Measurements from ENCODE around the gene SLC36A1. TPM values are rescaled to one million over a fixed set of nuclear protein-coding genes. Genes with fewer than 3 reads are reported as not detected.

The SLC36A1 gene
- total RNA-seq, 1 experiment from 2014 or later, result 10.4 TPM

DNA sequence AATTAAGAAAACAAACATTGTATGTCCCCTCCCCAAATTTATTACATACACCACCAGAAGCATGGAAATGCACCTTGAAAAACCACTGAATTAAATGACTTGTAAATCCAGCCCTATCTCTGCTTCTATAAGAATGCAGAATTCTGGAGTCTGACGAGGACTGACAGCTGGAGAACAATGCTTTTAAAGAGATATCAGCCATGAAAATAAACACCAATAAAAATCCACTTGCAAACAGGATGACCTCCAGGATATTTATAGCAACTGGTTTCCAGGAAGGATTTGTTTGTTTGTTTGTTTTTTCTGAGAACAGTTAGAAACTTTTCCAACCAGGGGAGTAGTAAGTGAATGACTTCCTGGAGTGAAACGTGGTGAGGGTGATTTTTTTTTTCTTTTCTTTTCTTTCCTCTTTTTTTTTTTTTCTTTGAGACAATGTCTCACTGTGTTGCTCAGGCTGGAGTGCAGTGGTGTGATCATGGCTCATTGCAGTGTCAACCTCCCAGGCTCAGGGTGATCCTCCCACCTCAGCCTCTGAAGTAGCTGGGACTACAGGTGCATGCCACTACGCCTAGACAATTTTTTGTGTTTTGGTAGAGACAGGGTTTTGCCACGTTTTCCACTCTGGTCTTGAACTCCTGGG lies 38.7 kb upstream of the SLC36A1 start:
- no TSS peak for BruUV-seq (replicated peaks)
- no peaks in the 10 kb centered on the region for H3K36me3 Mint-ChIP-seq (ENCODE audit: insufficient read depth, unreplicated experiment)
- intact Hi-C loops (cut with micrococcal nuclease), result no loop called here
- H3K9me3 Mint-ChIP-seq (ENCODE audit: unreplicated experiment), result no peaks in the 10 kb centered on the region
- no peak for DNase-seq (ENCODE audit: unreplicated experiment)
- POLR2A ChIA-PET, result no interaction called here
- CTCF ChIA-PET, result no interaction called here
- H3K27ac Mint-ChIP-seq (ENCODE audit: low read depth, unreplicated experiment), result no peak overlapping the region
- H3K27me3 Mint-ChIP-seq (ENCODE audit: insufficient read depth, unreplicated experiment), result peaks cover 52% of the 10 kb centered on the region
- no peak overlapping the region for H3K4me3 Mint-ChIP-seq (ENCODE audit: unreplicated experiment)
- no peaks in the 10 kb centered on the region for H3K4me1 Mint-ChIP-seq (ENCODE audit: insufficient read depth, unreplicated experiment)
- TF ChIP-seq, protein P1, sequence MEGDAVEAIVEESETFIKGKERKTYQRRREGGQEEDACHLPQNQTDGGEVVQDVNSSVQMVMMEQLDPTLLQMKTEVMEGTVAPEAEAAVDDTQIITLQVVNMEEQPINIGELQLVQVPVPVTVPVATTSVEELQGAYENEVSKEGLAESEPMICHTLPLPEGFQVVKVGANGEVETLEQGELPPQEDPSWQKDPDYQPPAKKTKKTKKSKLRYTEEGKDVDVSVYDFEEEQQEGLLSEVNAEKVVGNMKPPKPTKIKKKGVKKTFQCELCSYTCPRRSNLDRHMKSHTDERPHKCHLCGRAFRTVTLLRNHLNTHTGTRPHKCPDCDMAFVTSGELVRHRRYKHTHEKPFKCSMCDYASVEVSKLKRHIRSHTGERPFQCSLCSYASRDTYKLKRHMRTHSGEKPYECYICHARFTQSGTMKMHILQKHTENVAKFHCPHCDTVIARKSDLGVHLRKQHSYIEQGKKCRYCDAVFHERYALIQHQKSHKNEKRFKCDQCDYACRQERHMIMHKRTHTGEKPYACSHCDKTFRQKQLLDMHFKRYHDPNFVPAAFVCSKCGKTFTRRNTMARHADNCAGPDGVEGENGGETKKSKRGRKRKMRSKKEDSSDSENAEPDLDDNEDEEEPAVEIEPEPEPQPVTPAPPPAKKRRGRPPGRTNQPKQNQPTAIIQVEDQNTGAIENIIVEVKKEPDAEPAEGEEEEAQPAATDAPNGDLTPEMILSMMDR (IDR thresholded peaks at IDR 0.05; ENCODE audit: unreplicated experiment), result no peak

DNA sequence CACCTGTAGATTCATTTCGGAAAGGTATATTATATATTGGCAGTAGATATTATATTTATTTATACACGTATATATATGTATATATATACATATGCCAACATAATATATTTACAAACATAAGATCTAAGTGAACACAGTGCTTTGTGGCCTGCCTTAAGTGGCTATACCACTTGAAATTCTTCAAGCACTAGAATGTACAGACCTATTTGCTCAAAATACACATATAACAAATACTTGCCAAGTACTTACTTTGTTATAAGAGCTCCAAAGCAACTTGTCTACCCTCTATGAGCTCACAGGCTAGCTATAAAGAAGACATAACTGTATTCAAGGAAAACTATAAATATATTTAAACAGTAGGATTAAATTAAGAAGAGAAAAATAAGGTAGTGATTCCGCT lies 33.6 kb upstream of the SLC36A1 start:
- ChIA-PET CTCF (interaction anchor here (0.5 to 0.9 kb wide), 3 partner anchors 9 to 1824 kb away, joined by 4 read pairs; no protein-coding TSS in a partner anchor), POLR2A (no interaction called here)
- H3K27me3 Mint-ChIP-seq (ENCODE audit: insufficient read depth, unreplicated experiment), result peaks cover 49% of the 10 kb centered on the region
- no peak for DNase-seq (ENCODE audit: unreplicated experiment)
- no TSS peak for BruUV-seq (replicated peaks)
- H3K9me3 Mint-ChIP-seq (ENCODE audit: unreplicated experiment), result peaks cover 10% of the 10 kb centered on the region
- intact Hi-C loops (cut with micrococcal nuclease), result no loop called here
- no peaks in the 10 kb centered on the region for H3K4me1 Mint-ChIP-seq (ENCODE audit: insufficient read depth, unreplicated experiment)
- H3K27ac Mint-ChIP-seq (ENCODE audit: low read depth, unreplicated experiment), result no peak overlapping the region
- H3K4me3 Mint-ChIP-seq (ENCODE audit: unreplicated experiment), result no peak overlapping the region
- TF ChIP-seq, protein P1 (IDR thresholded peaks at IDR 0.05; ENCODE audit: unreplicated experiment), result no peak
- no peaks in the 10 kb centered on the region for H3K36me3 Mint-ChIP-seq (ENCODE audit: insufficient read depth, unreplicated experiment)

DNA sequence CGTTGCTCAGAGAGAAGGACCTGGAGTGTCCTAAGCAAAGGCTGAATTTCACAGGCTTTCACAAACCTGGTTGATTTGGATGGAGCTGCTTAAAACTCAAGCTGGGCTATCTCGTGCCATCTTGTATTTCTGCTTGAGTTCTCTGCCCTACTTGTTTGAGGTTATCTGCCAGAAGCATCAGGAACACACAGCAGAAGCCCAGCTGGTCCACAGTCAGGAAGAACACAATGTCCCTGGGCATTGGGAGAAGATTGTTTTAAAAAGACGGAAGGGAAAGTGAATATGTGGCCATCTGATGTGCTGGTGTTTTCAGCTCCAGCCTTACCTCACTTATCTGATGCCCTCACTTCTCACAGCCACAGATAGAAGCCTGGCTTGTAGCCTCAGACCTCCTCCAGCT lies 32.9 kb upstream of the SLC36A1 start:
- Mint-ChIP-seq H3K9me3 (ENCODE audit: unreplicated experiment) (peaks cover 10% of the 10 kb centered on the region), H3K4me3 (ENCODE audit: unreplicated experiment) (no peak overlapping the region), H3K27me3 (ENCODE audit: insufficient read depth, unreplicated experiment) (peaks cover 49% of the 10 kb centered on the region), H3K4me1 (ENCODE audit: insufficient read depth, unreplicated experiment) (no peaks in the 10 kb centered on the region), H3K36me3 (ENCODE audit: insufficient read depth, unreplicated experiment) (no peaks in the 10 kb centered on the region), H3K27ac (ENCODE audit: low read depth, unreplicated experiment) (no peak overlapping the region)
- ChIA-PET CTCF (interaction anchor here (0.5 to 2.6 kb wide), 4 partner anchors 8 to 1824 kb away, joined by 4 to 15 read pairs (median 4); no protein-coding TSS in a partner anchor), POLR2A (no interaction called here)
- TF ChIP-seq, protein P1 (IDR thresholded peaks at IDR 0.05; ENCODE audit: unreplicated experiment), result no peak
- DNase-seq (ENCODE audit: unreplicated experiment), result no peak
- intact Hi-C loops (cut with micrococcal nuclease), result no loop called here
- BruUV-seq (replicated peaks), result no TSS peak

DNA sequence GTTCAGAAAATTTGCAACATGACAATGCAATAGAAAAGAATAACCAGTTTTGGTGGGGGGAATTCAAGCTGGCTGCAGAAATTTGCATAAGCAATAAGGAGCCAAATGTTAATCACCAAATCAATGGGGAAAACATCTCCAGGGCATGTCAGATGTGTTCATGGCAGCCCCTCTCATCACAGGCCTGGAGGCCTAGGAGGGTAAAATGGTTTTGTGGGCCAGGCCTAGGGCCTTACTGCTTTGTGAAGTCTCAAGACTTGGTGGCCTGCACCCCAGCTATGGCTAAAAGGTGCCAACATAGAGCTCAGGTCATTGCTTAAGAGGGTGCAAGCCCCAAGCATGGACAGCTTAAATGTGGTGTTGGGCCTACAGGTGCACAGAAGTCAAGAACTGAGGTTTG lies 29.7 kb upstream of the SLC36A1 start:
- intact Hi-C loops (cut with micrococcal nuclease), result no loop called here
- no peak overlapping the region for H3K4me3 Mint-ChIP-seq (ENCODE audit: unreplicated experiment)
- H3K27me3 Mint-ChIP-seq (ENCODE audit: insufficient read depth, unreplicated experiment), result peaks cover 47% of the 10 kb centered on the region
- no peak overlapping the region for H3K27ac Mint-ChIP-seq (ENCODE audit: low read depth, unreplicated experiment)
- POLR2A ChIA-PET, result no interaction called here
- DNase-seq (ENCODE audit: unreplicated experiment), result no peak
- no peaks in the 10 kb centered on the region for H3K36me3 Mint-ChIP-seq (ENCODE audit: insufficient read depth, unreplicated experiment)
- no peaks in the 10 kb centered on the region for H3K4me1 Mint-ChIP-seq (ENCODE audit: insufficient read depth, unreplicated experiment)
- no TSS peak for BruUV-seq (replicated peaks)
- CTCF ChIA-PET, result interaction anchor here (0.6 kb wide), 1 partner anchor 1319 kb away, joined by 3 read pairs; no protein-coding TSS in a partner anchor
- TF ChIP-seq, protein P1 (IDR thresholded peaks at IDR 0.05; ENCODE audit: unreplicated experiment), result no peak
- peaks cover 15% of the 10 kb centered on the region for H3K9me3 Mint-ChIP-seq (ENCODE audit: unreplicated experiment)
